PC-9 (cell line): ENCODE data around the gene TMEM253. TPM values are rescaled to one million over a fixed set of nuclear protein-coding genes. Genes with fewer than 3 reads are reported as not detected.

Experiments
- BruUV-seq: library from RNA; stranded (reverse); fragments of 400-500 nt; replicated peaks from 2 replicates; lab custom pipeline; 2021; lab: Mats Ljungman, UMichigan
- CTCF ChIA-PET: fragments of 300-600 bp; sonication (Branson Sonifier 250); formaldehyde crosslinking; loops from one replicate; lab custom pipeline; 2022; ENCODE audit warnings: antibody characterized with exemption; lab: Charles Lee
- POLR2A ChIA-PET: fragments of 300-600 bp; sonication (Branson Sonifier 250); formaldehyde crosslinking; loops from one replicate; lab custom pipeline; 2022; ENCODE audit warnings: antibody characterized with exemption; ENCODE audit not compliant: unreplicated experiment; lab: Charles Lee
- DNase-seq, 2 experiments: peaks; one replicate each; pipeline versions ENCODE4 v3.0.0 to v3.0.0-alpha.2; 2015 to 2022; ENCODE audit warnings: mixed read lengths in 1 of 2
- H2AFZ ChIP-seq: fragments of 200-600 bp; sonication (generic); 2 replicates; pipeline ENCODE4 v1.8.1; 2017; ENCODE audit warnings: antibody characterized with exemption
- H3F3A ChIP-seq: fragments of 200-600 bp; sonication (generic); 2 replicates; pipeline ENCODE4 v1.8.1; 2017; ENCODE audit warnings: antibody characterized with exemption, mild to moderate bottlenecking, low read depth; ENCODE audit not compliant: insufficient read depth
- H3K27ac ChIP-seq: fragments of 200-600 bp; sonication (generic); 2 replicates; pipeline ENCODE4 v1.6.1; 2016; ENCODE audit warnings: mixed run types
- H3K27me3 ChIP-seq: fragments of 200-600 bp; sonication (generic); 2 replicates; pipeline ENCODE4 v1.6.1; 2016; ENCODE audit warnings: low read depth, mixed run types; ENCODE audit not compliant: insufficient read depth
- H3K36me3 ChIP-seq: fragments of 200-600 bp; sonication (generic); 2 replicates; pipeline ENCODE4 v1.6.1; 2016; ENCODE audit warnings: low read depth, mixed run types
- H3K4me1 ChIP-seq: fragments of 200-600 bp; sonication (generic); replicated peaks from 2 replicates; pipeline ENCODE4 v1.6.1; 2016; ENCODE audit warnings: mixed run types; ENCODE audit not compliant: insufficient read depth
- H3K4me2 ChIP-seq: fragments of 200-600 bp; sonication (generic); 2 replicates; pipeline ENCODE4 v1.6.1; 2017; ENCODE audit warnings: mixed run types
- H3K4me3 ChIP-seq: fragments of 200-600 bp; sonication (generic); 2 replicates; pipeline ENCODE4 v1.6.1; 2016; ENCODE audit warnings: mixed run types
- H3K79me2 ChIP-seq: fragments of 200-600 bp; sonication (generic); 2 replicates; pipeline ENCODE4 v1.6.1; 2017; ENCODE audit warnings: low read depth, mixed run types
- H3K9me2 ChIP-seq: fragments of 200-600 bp; sonication (generic); 2 replicates; pipeline ENCODE4 v1.8.1; 2017; ENCODE audit warnings: mild to moderate bottlenecking; ENCODE audit not compliant: insufficient read depth
- H3K9me3 ChIP-seq: fragments of 200-600 bp; sonication (generic); 2 replicates; pipeline ENCODE4 v1.8.1; 2016; ENCODE audit warnings: low read depth; ENCODE audit not compliant: insufficient read depth
- H4K20me1 ChIP-seq: fragments of 200-600 bp; sonication (generic); 2 replicates; pipeline ENCODE4 v1.8.1; 2017; ENCODE audit not compliant: insufficient read depth
- EZH2 ChIP-seq: fragments of 200-600 bp; sonication (generic); IDR thresholded peaks from 2 replicates; pipeline ENCODE4 v1.8.0; 2017; ENCODE audit warnings: antibody characterized with exemption, low read depth
- intact Hi-C: fragments of 100-400 bp; cut with micrococcal nuclease; formaldehyde crosslinking; loops from one replicate; pipeline ENCODE4 v1.10.0; 2022; ENCODE audit not compliant: unreplicated experiment
- total RNA-seq: library from RNA; stranded (reverse); gene quantifications from 2 replicates; pipeline ENCODE4 v1.2.3, GENCODE V29; 2021
- TF ChIP-seq, protein P1 (sequence below): fragments of 200-600 bp; sonication (generic); conservative IDR thresholded peaks from 2 replicates; pipeline ENCODE4 v1.6.1; 2017; ENCODE audit warnings: mixed run types, antibody characterized with exemption, mild to moderate bottlenecking, moderate library complexity

Gene TMEM253
- total RNA-seq, 1 experiment from 2014 or later: 1.4 TPM

DNA sequence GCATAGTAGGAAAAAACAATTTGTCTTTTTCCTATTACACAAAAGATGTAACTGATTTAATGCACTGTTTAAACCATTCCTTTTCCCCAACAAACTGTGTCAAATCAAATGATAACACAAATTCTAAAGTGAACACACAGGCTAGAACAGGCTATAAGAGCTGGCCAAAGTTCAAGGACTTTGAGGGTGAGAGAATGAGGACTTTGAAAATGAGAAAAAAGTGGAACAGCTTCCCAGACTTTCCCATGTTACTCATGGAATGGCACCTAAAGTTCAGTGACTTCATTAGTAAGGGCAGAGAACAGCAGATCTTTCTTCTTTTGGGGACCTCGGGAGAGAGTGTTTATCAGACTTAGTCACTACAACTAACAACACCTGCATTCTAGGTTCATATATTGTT lies 22.6 kb downstream of the TMEM253 start:
- Histone ChIP-seq H3K9me2 (no peaks in the 10 kb centered on the region), H4K20me1 (no peaks in the 10 kb centered on the region), H3K27ac (no peak overlapping the region), H3F3A (no peaks in the 10 kb centered on the region), H3K27me3 (0 out of 2 replicates have a peak, but pooled peaks cover 5% of the 10 kb centered on the region), H3K79me2 (no peaks in the 10 kb centered on the region), H3K4me2 (no peak overlapping the region), H3K9me3 (no peaks in the 10 kb centered on the region), H3K4me1 (no peaks in the 10 kb centered on the region), H2AFZ (no peak overlapping the region), H3K4me3 (no peak overlapping the region), H3K36me3 (no peaks in the 10 kb centered on the region)
- intact Hi-C loops: no loop called here
- no TSS peak for BruUV-seq
- ChIA-PET POLR2A (no interaction called here), CTCF (no interaction called here)
- TF ChIP-seq, protein P1, sequence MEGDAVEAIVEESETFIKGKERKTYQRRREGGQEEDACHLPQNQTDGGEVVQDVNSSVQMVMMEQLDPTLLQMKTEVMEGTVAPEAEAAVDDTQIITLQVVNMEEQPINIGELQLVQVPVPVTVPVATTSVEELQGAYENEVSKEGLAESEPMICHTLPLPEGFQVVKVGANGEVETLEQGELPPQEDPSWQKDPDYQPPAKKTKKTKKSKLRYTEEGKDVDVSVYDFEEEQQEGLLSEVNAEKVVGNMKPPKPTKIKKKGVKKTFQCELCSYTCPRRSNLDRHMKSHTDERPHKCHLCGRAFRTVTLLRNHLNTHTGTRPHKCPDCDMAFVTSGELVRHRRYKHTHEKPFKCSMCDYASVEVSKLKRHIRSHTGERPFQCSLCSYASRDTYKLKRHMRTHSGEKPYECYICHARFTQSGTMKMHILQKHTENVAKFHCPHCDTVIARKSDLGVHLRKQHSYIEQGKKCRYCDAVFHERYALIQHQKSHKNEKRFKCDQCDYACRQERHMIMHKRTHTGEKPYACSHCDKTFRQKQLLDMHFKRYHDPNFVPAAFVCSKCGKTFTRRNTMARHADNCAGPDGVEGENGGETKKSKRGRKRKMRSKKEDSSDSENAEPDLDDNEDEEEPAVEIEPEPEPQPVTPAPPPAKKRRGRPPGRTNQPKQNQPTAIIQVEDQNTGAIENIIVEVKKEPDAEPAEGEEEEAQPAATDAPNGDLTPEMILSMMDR: no peak
- TF ChIP-seq EZH2: no peak
- no peak for DNase-seq

DNA sequence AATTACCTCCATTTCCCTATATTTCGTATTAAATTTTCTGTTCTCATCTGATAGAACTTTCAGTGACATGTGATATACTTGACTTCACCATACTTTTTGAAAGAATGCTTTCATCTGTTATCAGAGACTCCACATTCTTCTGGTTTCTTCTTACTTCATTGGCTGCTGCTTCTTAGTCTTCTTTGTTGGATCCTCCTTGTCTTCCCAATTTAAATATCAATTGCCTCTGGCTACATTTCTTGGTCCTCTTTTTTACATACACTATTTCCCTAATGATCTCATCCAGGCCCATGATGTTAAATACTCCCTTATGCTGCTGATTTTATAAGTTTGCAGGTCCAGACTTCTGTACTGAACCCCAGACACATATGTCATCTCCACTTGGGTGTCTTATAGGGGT lies 33.0 kb downstream of the TMEM253 start:
- no peak overlapping the region for H2AFZ ChIP-seq
- no peaks in the 10 kb centered on the region for H3K79me2 ChIP-seq
- no peak overlapping the region for H3K4me3 ChIP-seq
- H3K9me2 ChIP-seq: no peaks in the 10 kb centered on the region
- TF ChIP-seq, protein P1: no peak
- no peak for TF ChIP-seq EZH2
- no peaks in the 10 kb centered on the region for H3F3A ChIP-seq
- H3K27ac ChIP-seq: no peak overlapping the region
- H3K4me1 ChIP-seq: no peaks in the 10 kb centered on the region
- H4K20me1 ChIP-seq: no peaks in the 10 kb centered on the region
- POLR2A ChIA-PET: no interaction called here
- H3K27me3 ChIP-seq: no peaks in the 10 kb centered on the region
- BruUV-seq: no TSS peak
- DNase-seq: no peak
- CTCF ChIA-PET: no interaction called here
- intact Hi-C loops: no loop called here
- no peaks in the 10 kb centered on the region for H3K36me3 ChIP-seq
- H3K4me2 ChIP-seq: no peak overlapping the region
- H3K9me3 ChIP-seq: no peaks in the 10 kb centered on the region

GRCh38 chr14:21136024-21136423 lies 35.2 kb downstream of the TMEM253 start:
- H3K4me1 ChIP-seq: no peaks in the 10 kb centered on the region
- BruUV-seq: no TSS peak
- H3K79me2 ChIP-seq: no peaks in the 10 kb centered on the region
- no peaks in the 10 kb centered on the region for H3K9me2 ChIP-seq
- H3K9me3 ChIP-seq: no peaks in the 10 kb centered on the region
- no peak overlapping the region for H2AFZ ChIP-seq
- no peaks in the 10 kb centered on the region for H4K20me1 ChIP-seq
- CTCF ChIA-PET: interaction anchor here (0.6 kb wide), 1 partner anchor 68 kb away, joined by 5 read pairs; no protein-coding TSS in a partner anchor
- H3K27me3 ChIP-seq: no peaks in the 10 kb centered on the region
- H3K36me3 ChIP-seq: no peaks in the 10 kb centered on the region
- DNase-seq: peak in 1 of 2 experiments; percentile 36
- no peak overlapping the region for H3K4me2 ChIP-seq
- H3K27ac ChIP-seq: no peak overlapping the region
- POLR2A ChIA-PET: no interaction called here
- intact Hi-C loops: no loop called here
- no peak overlapping the region for H3K4me3 ChIP-seq
- TF ChIP-seq, protein P1: peak; percentile 78
- no peak for TF ChIP-seq EZH2
- H3F3A ChIP-seq: no peaks in the 10 kb centered on the region
